Neural progenitor cell (in vitro differentiated cells): ENCODE data around the gene SLC16A5. TPM values are rescaled to one million over a fixed set of nuclear protein-coding genes. Genes with fewer than 3 reads are reported as not detected.
"Not testable (repeated sequence)": the region's sequence is repeated elsewhere in the genome, so short reads cannot be mapped to it uniquely, and the experiment has no call there.

Source experiments
- DNase-seq: peaks from one replicate; pipeline ENCODE4 v3.0.0-alpha.2; 2016; ENCODE audit warnings: low spot score
- H2AFZ ChIP-seq: fragments of 200-600 bp; sonication (generic); replicated peaks from 2 replicates; pipeline ENCODE4 v1.6.1; 2016; ENCODE audit warnings: antibody characterized with exemption
- H3F3A ChIP-seq: fragments of 200-600 bp; sonication (generic); 2 replicates; pipeline ENCODE4 v1.6.1; 2016; ENCODE audit warnings: antibody characterized with exemption, low read depth
- H3K27ac ChIP-seq: fragments of 200-600 bp; sonication (generic); 2 replicates; pipeline ENCODE4 v1.5.1; 2016; ENCODE audit warnings: mild to moderate bottlenecking
- H3K27me3 ChIP-seq: fragments of 200-600 bp; sonication (generic); 2 replicates; pipeline ENCODE4 v1.6.1; 2016; ENCODE audit warnings: mild to moderate bottlenecking, moderate library complexity
- H3K36me3 ChIP-seq: fragments of 200-600 bp; sonication (generic); 2 replicates; pipeline ENCODE4 v1.5.1; 2016
- H3K4me1 ChIP-seq: fragments of 200-600 bp; sonication (generic); 2 replicates; pipeline ENCODE4 v1.6.1; 2016; ENCODE audit warnings: mixed run types
- H3K4me2 ChIP-seq: fragments of 200-600 bp; sonication (generic); 2 replicates; pipeline ENCODE4 v1.6.1; 2016
- H3K4me3 ChIP-seq: fragments of 200-600 bp; sonication (generic); 2 replicates; pipeline ENCODE4 v1.5.1; 2016
- H3K79me2 ChIP-seq: fragments of 200-600 bp; sonication (generic); 2 replicates; pipeline ENCODE4 v1.6.1; 2016; ENCODE audit warnings: low read depth
- H3K9ac ChIP-seq: fragments of 200-600 bp; sonication (generic); 2 replicates; pipeline ENCODE4 v1.6.1; 2016
- H3K9me3 ChIP-seq: fragments of 200-600 bp; sonication (generic); 2 replicates; pipeline ENCODE4 v1.5.1; 2016; ENCODE audit warnings: low read depth
- H4K20me1 ChIP-seq: fragments of 200-600 bp; sonication (generic); 2 replicates; pipeline ENCODE4 v1.6.1; 2016; ENCODE audit warnings: low read depth
- H3K27ac Mint-ChIP-seq: 3 replicates; pipeline ENCODE4 v1.8.0; 2021; ENCODE audit warnings: mixed read lengths
- H3K27me3 Mint-ChIP-seq: 2 replicates; pipeline ENCODE4 v1.8.0; 2022; ENCODE audit warnings: low read depth, mild to moderate bottlenecking, inconsistent platforms, moderate library complexity, mixed read lengths; ENCODE audit not compliant: insufficient read depth
- H3K36me3 Mint-ChIP-seq: 3 replicates; pipeline ENCODE4 v1.8.0; 2021; ENCODE audit warnings: mixed read lengths
- H3K4me1 Mint-ChIP-seq: 3 replicates; pipeline ENCODE4 v1.8.0; 2021; ENCODE audit warnings: mixed read lengths
- H3K4me3 Mint-ChIP-seq: 3 replicates; pipeline ENCODE4 v1.8.0; 2021; ENCODE audit warnings: mild to moderate bottlenecking, moderate library complexity, mixed read lengths
- H3K9me3 Mint-ChIP-seq: 3 replicates; pipeline ENCODE4 v1.8.0; 2020; ENCODE audit warnings: mixed read lengths
- CTCF ChIP-seq: fragments of 200-600 bp; sonication (generic); IDR thresholded peaks from 2 replicates; pipeline ENCODE4 v1.5.1; 2017; ENCODE audit warnings: antibody characterized with exemption, mild to moderate bottlenecking
- EZH2 ChIP-seq: fragments of 200-600 bp; sonication (generic); IDR thresholded peaks from 2 replicates; pipeline ENCODE4 v1.6.1; 2017; ENCODE audit warnings: antibody characterized with exemption, mild to moderate bottlenecking, moderate library complexity
- EZH2phosphoT487 ChIP-seq: fragments of 200-600 bp; sonication (generic); IDR thresholded peaks from 2 replicates; pipeline ENCODE4 v1.6.1; 2017; ENCODE audit warnings: antibody characterized with exemption
- total RNA-seq: library from RNA; depleted of rRNA; stranded (reverse); fragments of >200 nt; gene quantifications from 2 replicates; pipeline ENCODE4 v1.2.3, GENCODE V29; 2015; ENCODE audit warnings: low replicate concordance

SLC16A5 gene, protein sequence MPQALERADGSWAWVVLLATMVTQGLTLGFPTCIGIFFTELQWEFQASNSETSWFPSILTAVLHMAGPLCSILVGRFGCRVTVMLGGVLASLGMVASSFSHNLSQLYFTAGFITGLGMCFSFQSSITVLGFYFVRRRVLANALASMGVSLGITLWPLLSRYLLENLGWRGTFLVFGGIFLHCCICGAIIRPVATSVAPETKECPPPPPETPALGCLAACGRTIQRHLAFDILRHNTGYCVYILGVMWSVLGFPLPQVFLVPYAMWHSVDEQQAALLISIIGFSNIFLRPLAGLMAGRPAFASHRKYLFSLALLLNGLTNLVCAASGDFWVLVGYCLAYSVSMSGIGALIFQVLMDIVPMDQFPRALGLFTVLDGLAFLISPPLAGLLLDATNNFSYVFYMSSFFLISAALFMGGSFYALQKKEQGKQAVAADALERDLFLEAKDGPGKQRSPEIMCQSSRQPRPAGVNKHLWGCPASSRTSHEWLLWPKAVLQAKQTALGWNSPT
- 3.4 and 19.9 TPM in 2 replicates for total RNA-seq

DNA sequence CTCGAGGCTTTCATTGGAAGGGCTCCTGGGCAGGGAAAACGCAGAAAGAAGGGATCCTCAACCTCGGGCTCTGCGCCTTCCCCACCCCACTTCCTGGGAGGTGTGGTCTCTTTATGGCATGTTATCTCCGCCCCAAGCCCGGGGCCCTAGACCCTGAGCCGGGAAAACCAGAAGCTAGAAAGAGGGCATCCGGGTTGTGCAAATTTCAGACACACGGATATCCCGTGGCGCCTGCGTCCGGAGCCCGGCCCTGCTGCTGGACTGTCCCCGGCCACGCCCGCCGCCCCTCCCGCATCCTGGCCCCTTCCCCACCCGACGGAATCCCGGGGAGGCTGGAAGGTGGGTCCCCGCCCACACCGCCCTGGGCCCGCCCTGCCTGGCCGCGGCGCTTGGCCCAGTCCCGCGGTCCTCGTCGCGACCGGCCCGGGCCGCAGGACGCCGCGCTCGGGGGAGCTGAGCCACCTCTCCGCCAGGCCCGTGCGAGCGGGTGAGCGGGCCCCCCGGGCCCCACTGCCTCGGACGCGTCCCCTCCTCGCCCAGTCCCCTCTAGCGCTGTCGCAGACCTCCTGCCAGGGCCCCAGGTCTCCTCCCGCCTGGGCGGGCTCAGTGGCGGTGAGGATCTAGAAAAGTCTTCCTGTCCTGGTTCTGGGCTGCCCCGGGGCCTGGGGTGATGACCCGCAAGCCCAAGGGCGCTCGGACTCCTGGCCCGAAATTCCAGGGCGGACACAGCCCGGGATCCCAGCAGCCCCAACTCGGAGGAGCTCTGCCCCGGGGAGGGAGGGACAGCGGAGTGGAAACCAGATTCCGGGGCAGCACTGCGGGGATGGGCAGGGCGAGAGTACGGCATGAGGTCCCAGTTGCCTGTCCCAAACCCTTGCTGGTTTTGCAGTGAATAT lies at the start of gene SLC16A5:
Gene SLC16A5 (plus strand): TSS at position 397 of the 896 bp plus-strand sequence. CDS start 5,683 bp downstream, outside the sequence.
- Histone ChIP-seq H4K20me1 (no peaks in the 10 kb centered on the region), H3K9me3 (no peaks in the 10 kb centered on the region), H2AFZ (peak within 1 kb of the TSS; percentile 99), H3K27me3 (no peaks in the 10 kb centered on the region), H3K27ac (no peak within 1 kb of the TSS), H3K4me1 (peaks cover 20% of the 10 kb centered on the region), H3K79me2 (no peaks in the 10 kb centered on the region), H3K9ac (peak within 1 kb of the TSS; percentile 11), H3K4me3 (peak within 1 kb of the TSS; percentile 62), H3F3A (peaks cover 21% of the 10 kb centered on the region), H3K36me3 (no peaks in the 10 kb centered on the region), H3K4me2 (peak within 1 kb of the TSS; percentile 73)
- TF ChIP-seq EZH2 (peak; percentile 7), CTCF (no peak)
- DNase-seq, result peak; percentile 92
- no peak within 1 kb of the TSS for H3K27ac Mint-ChIP-seq
- H3K4me3 Mint-ChIP-seq, result peak within 1 kb of the TSS; percentile 63
- peaks cover 59% of the 10 kb centered on the region for H3K4me1 Mint-ChIP-seq
- H3K27me3 Mint-ChIP-seq, result peaks cover 10% of the 10 kb centered on the region
- no peaks in the 10 kb centered on the region for H3K36me3 Mint-ChIP-seq
- no peaks in the 10 kb centered on the region for H3K9me3 Mint-ChIP-seq

DNA sequence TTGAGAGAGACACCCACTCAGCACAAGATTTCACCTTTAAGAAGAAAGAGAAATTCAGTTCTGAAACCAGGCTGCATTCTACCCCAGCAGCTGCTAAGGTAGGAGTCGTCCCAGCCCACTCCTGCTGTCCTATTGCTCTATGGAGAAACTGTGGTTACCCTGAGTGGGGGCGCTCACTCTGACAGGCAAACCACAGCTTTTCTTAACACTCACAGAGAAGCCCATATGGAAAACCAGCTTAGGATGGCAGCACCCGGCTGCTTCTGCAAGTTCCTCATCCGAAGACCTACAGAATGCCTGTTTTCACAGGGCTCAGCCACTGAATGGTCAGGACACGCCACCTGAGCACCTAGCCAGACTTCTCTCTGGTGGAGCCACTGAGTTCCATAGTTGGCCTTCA lies 48.5 kb upstream of the SLC16A5 start:
- H3K9ac ChIP-seq, result no peak overlapping the region
- H3K4me3 ChIP-seq, result no peak overlapping the region
- DNase-seq, result no peak
- no peak overlapping the region for H3K27ac ChIP-seq
- Mint-ChIP-seq H3K27ac (no peak overlapping the region), H3K4me1 (peaks cover 7% of the 10 kb centered on the region), H3K9me3 (peaks cover 11% of the 10 kb centered on the region), H3K27me3 (peaks cover 17% of the 10 kb centered on the region), H3K36me3 (peaks cover 18% of the 10 kb centered on the region), H3K4me3 (no peak overlapping the region)
- no peaks in the 10 kb centered on the region for H3K4me1 ChIP-seq
- H3K27me3 ChIP-seq, result no peaks in the 10 kb centered on the region
- H3K79me2 ChIP-seq, result no peaks in the 10 kb centered on the region
- peaks cover 35% of the 10 kb centered on the region for H3F3A ChIP-seq
- peaks cover 5% of the 10 kb centered on the region for H3K36me3 ChIP-seq
- no peak for TF ChIP-seq EZH2phosphoT487
- no peak for TF ChIP-seq EZH2
- no peak for TF ChIP-seq CTCF
- H3K4me2 ChIP-seq, result no peak overlapping the region
- peaks cover 2% of the 10 kb centered on the region for H4K20me1 ChIP-seq
- H2AFZ ChIP-seq, result no peak overlapping the region
- no peaks in the 10 kb centered on the region for H3K9me3 ChIP-seq

DNA sequence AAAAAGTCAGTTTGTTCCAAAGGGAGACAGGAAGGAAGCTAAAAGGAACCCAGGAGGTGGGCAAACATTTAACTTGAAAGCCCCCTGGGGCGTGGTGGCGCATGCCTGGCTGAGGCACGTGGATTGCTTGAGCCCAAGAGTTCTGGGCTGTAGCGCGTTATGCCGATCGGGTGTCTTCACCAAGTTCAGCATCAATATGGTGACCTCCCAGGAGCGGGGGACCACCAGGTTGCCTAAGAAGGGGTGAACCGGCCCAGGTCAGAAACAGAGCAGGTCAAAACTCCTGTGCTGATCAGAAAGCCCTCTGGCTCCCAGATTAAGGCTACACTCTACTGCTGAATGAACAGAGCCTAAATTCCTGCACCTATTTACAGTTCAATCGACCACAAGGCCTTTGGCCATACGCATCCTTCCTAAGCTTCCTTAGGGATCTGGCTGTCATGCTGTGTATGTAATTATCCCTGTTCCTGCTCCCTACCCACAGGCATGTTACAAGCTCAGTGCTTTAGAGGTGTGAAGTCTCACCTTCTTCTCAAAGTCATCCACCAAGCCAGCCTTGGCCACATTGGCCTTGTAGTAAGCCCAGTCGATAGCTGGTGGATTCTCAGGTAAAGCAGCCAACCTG lies 46.0 kb upstream of the SLC16A5 start:
- H4K20me1 ChIP-seq, result peaks cover 13% of the 10 kb centered on the region
- no peaks in the 10 kb centered on the region for H3K9me3 ChIP-seq
- no peak for DNase-seq
- Mint-ChIP-seq H3K4me1 (peaks cover 17% of the 10 kb centered on the region), H3K27ac (no peak overlapping the region), H3K36me3 (peaks cover 17% of the 10 kb centered on the region), H3K9me3 (no peaks in the 10 kb centered on the region), H3K4me3 (no peak overlapping the region), H3K27me3 (peaks cover 3% of the 10 kb centered on the region)
- H3K9ac ChIP-seq, result no peak overlapping the region
- H3K27me3 ChIP-seq, result no peaks in the 10 kb centered on the region
- H3K4me1 ChIP-seq, result peaks cover 5% of the 10 kb centered on the region
- peaks cover 20% of the 10 kb centered on the region for H3F3A ChIP-seq
- no peak overlapping the region for H3K27ac ChIP-seq
- H3K4me2 ChIP-seq, result no peak overlapping the region
- H3K4me3 ChIP-seq, result no peak overlapping the region
- no peak overlapping the region for H2AFZ ChIP-seq
- peaks cover 5% of the 10 kb centered on the region for H3K36me3 ChIP-seq
- TF ChIP-seq CTCF (no peak), EZH2phosphoT487 (no peak), EZH2 (no peak)
- peaks cover 20% of the 10 kb centered on the region for H3K79me2 ChIP-seq

GRCh38 chr17:75043789-75044188 lies 44.0 kb upstream of the SLC16A5 start:
- H2AFZ ChIP-seq, H3K36me3 ChIP-seq, H3K4me2 ChIP-seq, H3K27me3 Mint-ChIP-seq, H3K4me3 ChIP-seq, H3K27ac ChIP-seq, H3K9ac ChIP-seq, H3K27ac Mint-ChIP-seq, H3K9me3 Mint-ChIP-seq, H3K27me3 ChIP-seq, DNase-seq, H3K9me3 ChIP-seq: not testable (repeated sequence)
- H3F3A ChIP-seq, result peaks cover 17% of the 10 kb centered on the region
- H3K4me1 ChIP-seq, result peaks cover 15% of the 10 kb centered on the region
- peaks cover 29% of the 10 kb centered on the region for H3K4me1 Mint-ChIP-seq
- peaks cover 36% of the 10 kb centered on the region for H3K79me2 ChIP-seq
- peaks cover 22% of the 10 kb centered on the region for H4K20me1 ChIP-seq
- peaks cover 16% of the 10 kb centered on the region for H3K36me3 Mint-ChIP-seq
- peak overlapping the region; percentile 43 for H3K4me3 Mint-ChIP-seq
